ENCODE results near the gene TPM2.

TPM2 gene

DNA sequence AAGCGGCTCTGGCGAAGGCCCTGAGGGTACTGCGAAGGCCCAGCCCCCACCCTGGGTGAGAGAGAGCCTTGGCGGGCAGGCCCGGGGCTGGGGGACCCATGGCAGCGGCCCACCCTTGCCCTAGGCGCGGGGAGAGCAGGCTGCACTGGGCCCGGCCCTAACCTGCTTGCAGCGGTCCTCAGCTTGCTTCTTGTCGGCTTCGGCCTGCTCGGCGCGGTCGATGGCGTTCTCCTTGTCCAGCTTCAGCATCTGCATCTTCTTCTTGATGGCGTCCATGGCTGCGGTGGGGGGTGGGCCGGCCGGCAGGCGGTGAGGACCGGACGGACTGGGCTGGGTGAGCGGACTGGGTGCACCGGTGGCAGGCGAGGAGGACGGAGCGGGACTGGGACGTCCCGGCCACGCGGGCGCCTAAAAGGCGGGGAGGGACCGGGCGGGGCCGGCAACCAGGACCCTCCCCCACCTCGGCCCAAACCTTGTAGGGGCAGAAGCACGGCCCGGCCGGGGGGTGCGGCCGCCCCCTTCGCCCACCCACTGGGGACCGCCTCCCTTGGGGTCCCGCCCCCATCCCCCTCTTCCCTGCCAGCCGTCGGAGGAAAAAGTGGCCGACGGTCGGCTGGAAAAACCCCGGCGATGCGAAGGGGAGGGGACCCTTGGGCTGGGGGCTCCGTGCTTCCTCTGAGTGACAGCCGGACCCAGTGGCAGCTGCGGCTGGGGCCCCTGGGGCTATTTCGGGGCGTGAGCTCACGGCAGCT is at the start of gene TPM2:
TPM2 (minus strand) TSS at position 384 of the 752 bp plus-strand sequence; CDS start at position 276, 108 bp downstream.
- H3K4me1 ChIP-seq (ENCODE audit: control insufficient read depth, insufficient read depth, low read length): peaks cover 15% of the 10 kb centered on the region
- H3K27me3 ChIP-seq (ENCODE audit: control insufficient read depth, insufficient read depth, low read length): no peaks in the 10 kb centered on the region
- H3K27ac ChIP-seq (ENCODE audit: low read depth, low read length): peak within 1 kb of the TSS; percentile 99
- peaks cover 9% of the 10 kb centered on the region for H3K36me3 ChIP-seq (ENCODE audit: control insufficient read depth, insufficient read depth, low read length)
- peak within 1 kb of the TSS; percentile 82 for H3K4me3 ChIP-seq (ENCODE audit: low read length)
- H3K9ac ChIP-seq (ENCODE audit: low read length): peak within 1 kb of the TSS; percentile 85

GRCh38 chr9:35738924-35739323 is 49.2 kb upstream of the TPM2 start:
- H3K27ac ChIP-seq (ENCODE audit: low read depth, low read length): no peak overlapping the region
- peaks cover 75% of the 10 kb centered on the region for H3K36me3 ChIP-seq (ENCODE audit: control insufficient read depth, insufficient read depth, low read length)
- H3K4me1 ChIP-seq (ENCODE audit: control insufficient read depth, insufficient read depth, low read length): no peaks in the 10 kb centered on the region
- no peak overlapping the region for H3K9ac ChIP-seq (ENCODE audit: low read length)
- H3K4me3 ChIP-seq (ENCODE audit: low read length): no peak overlapping the region
- H3K27me3 ChIP-seq (ENCODE audit: control insufficient read depth, insufficient read depth, low read length): no peaks in the 10 kb centered on the region

- Histone ChIP-seq H3K36me3 (ENCODE audit: control insufficient read depth, insufficient read depth, low read length) (peaks cover 67% of the 10 kb centered on the region), H3K4me1 (ENCODE audit: control insufficient read depth, insufficient read depth, low read length) (peaks cover 2% of the 10 kb centered on the region), H3K27ac (ENCODE audit: low read depth, low read length) (no peak overlapping the region), H3K4me3 (ENCODE audit: low read length) (no peak overlapping the region), H3K27me3 (ENCODE audit: control insufficient read depth, insufficient read depth, low read length) (no peaks in the 10 kb centered on the region), H3K9ac (ENCODE audit: low read length) (no peak overlapping the region)
Observed at GRCh38 chr9:35738186-35738585, 48.5 kb upstream of the TPM2 start.

DNA sequence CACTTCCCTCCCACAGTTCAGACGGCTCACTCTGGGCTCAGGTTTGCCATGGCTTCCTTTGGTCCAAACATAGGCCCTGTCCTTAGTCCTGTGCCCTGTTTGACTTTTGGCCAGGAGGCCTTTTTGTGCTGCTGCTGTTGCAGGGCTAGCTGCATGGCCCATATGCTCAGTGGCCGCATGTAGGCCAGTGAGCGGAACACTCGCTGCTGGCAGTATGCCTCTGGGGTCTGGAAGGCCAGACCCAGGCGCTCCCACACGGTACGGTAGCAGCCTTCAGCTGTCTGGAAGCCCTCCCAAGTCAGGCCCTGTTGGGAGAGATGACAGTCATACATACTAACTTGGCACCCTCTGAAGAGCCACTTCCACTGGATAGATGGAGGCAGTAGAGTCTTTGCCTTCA is 47.4 kb upstream of the TPM2 start:
- peaks cover 7% of the 10 kb centered on the region for H3K4me1 ChIP-seq (ENCODE audit: control insufficient read depth, insufficient read depth, low read length)
- peaks cover 64% of the 10 kb centered on the region for H3K36me3 ChIP-seq (ENCODE audit: control insufficient read depth, insufficient read depth, low read length)
- H3K9ac ChIP-seq (ENCODE audit: low read length): no peak overlapping the region
- H3K27me3 ChIP-seq (ENCODE audit: control insufficient read depth, insufficient read depth, low read length): no peaks in the 10 kb centered on the region
- H3K4me3 ChIP-seq (ENCODE audit: low read length): no peak overlapping the region
- H3K27ac ChIP-seq (ENCODE audit: low read depth, low read length): no peak overlapping the region

- Histone ChIP-seq H3K27me3 (ENCODE audit: control insufficient read depth, insufficient read depth, low read length) (no peaks in the 10 kb centered on the region), H3K36me3 (ENCODE audit: control insufficient read depth, insufficient read depth, low read length) (peaks cover 56% of the 10 kb centered on the region), H3K4me1 (ENCODE audit: control insufficient read depth, insufficient read depth, low read length) (peaks cover 8% of the 10 kb centered on the region), H3K27ac (ENCODE audit: low read depth, low read length) (peak overlapping the region; percentile 1), H3K4me3 (ENCODE audit: low read length) (no peak overlapping the region), H3K9ac (ENCODE audit: low read length) (no peak overlapping the region)
Observed at GRCh38 chr9:35736201-35736633, 46.5 kb upstream of the TPM2 start.

DNA sequence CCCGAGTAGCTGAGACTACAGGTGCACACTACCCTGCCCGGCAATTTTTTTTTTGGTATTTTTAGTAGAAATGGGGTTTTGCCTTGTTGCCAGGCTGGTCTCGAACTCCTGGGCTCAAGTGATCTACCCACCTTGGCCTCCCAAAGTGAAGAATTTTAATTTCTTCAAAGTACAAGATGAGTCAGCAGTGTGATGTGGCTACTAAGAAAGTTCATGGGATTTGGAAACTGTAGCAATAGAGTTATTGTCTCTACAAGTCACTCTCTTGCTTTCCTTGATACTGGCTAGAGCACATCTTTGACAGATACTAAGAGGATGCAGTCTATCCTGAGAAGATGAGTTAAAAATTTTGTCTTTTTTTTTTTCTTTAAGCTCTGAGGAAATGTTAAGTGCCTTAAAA is 44.4 kb upstream of the TPM2 start:
- H3K36me3 ChIP-seq (ENCODE audit: control insufficient read depth, insufficient read depth, low read length): peaks cover 39% of the 10 kb centered on the region

GRCh38 chr9:35732800-35733541 is 43.2 kb upstream of the TPM2 start:
- H3K27ac ChIP-seq (ENCODE audit: low read depth, low read length): peak overlapping the region; percentile 94

More for the DNA sequence above, 44.4 kb upstream of the TPM2 start:
- Histone ChIP-seq H3K9ac (ENCODE audit: low read length) (no peak overlapping the region), H3K4me3 (ENCODE audit: low read length) (no peak overlapping the region), H3K4me1 (ENCODE audit: control insufficient read depth, insufficient read depth, low read length) (peaks cover 28% of the 10 kb centered on the region), H3K27me3 (ENCODE audit: control insufficient read depth, insufficient read depth, low read length) (no peaks in the 10 kb centered on the region), H3K27ac (ENCODE audit: low read depth, low read length) (peak overlapping the region; percentile 24)

GRCh38 chr9:35732185-35732799 is 42.6 kb upstream of the TPM2 start, which contains the start of the genes CREB3 and TLN1:
CREB3 (plus strand) TSS chr9:35732666; CDS start chr9:35732773, 107 bp downstream.
TLN1 (minus strand) TSS chr9:35732195; CDS start chr9:35725694, 6,501 bp downstream.
- H3K4me3 ChIP-seq (ENCODE audit: low read length): peak within 1 kb of the TSS; percentile 73
- no peaks in the 10 kb centered on the region for H3K27me3 ChIP-seq (ENCODE audit: control insufficient read depth, insufficient read depth, low read length)
- H3K36me3 ChIP-seq (ENCODE audit: control insufficient read depth, insufficient read depth, low read length): peaks cover 23% of the 10 kb centered on the region
- H3K4me1 ChIP-seq (ENCODE audit: control insufficient read depth, insufficient read depth, low read length): peaks cover 44% of the 10 kb centered on the region
- H3K9ac ChIP-seq (ENCODE audit: low read length): peak within 1 kb of the TSS; percentile 85
- H3K27ac ChIP-seq (ENCODE audit: low read depth, low read length): peak within 1 kb of the TSS; percentile 94

More at GRCh38 chr9:35732800-35733541, 43.2 kb upstream of the TPM2 start:
- no peaks in the 10 kb centered on the region for H3K27me3 ChIP-seq (ENCODE audit: control insufficient read depth, insufficient read depth, low read length)
- peak overlapping the region; percentile 82 for H3K9ac ChIP-seq (ENCODE audit: low read length)
- peaks cover 29% of the 10 kb centered on the region for H3K36me3 ChIP-seq (ENCODE audit: control insufficient read depth, insufficient read depth, low read length)
- H3K4me1 ChIP-seq (ENCODE audit: control insufficient read depth, insufficient read depth, low read length): peaks cover 38% of the 10 kb centered on the region
- peak overlapping the region; percentile 73 for H3K4me3 ChIP-seq (ENCODE audit: low read length)

DNA sequence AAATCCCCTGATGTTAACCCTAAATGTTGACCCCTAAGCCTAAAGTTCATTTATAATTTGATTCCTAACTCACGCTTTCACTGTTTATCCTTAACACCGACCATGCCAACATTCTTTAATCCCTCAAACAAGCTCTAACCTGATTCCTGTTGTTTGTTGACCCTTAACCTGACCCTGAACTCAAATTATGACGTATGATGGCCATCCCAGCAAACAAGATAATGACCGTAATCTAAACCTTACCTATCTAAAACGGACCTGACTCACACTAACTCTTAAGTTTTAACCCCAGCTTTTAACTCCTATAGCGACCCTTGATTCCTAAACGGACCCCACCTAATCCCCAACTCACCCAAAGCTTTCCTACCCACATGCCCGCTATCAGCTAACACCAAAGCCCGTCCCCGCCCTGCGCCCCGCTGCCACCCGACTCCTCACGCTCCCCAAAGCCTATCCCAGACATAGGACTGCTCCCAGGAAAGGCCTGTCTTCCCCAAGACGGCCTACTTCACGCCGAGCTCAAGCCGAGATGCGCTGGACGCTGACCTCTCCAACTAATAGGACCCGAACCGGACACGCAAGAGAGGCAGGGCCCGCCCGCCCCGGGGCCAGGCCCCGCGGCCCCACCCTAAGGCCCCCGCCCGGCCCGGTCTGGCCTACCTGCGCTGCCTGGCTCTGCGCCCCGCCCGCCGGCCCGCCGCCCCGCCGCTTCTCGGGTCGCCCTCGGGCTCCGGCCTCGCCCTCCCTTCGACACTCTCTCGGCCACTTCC is 41.9 kb upstream of the TPM2 start:
- Histone ChIP-seq H3K36me3 (ENCODE audit: control insufficient read depth, insufficient read depth, low read length) (peaks cover 16% of the 10 kb centered on the region), H3K4me1 (ENCODE audit: control insufficient read depth, insufficient read depth, low read length) (peaks cover 51% of the 10 kb centered on the region), H3K9ac (ENCODE audit: low read length) (peak overlapping the region; percentile 85), H3K4me3 (ENCODE audit: low read length) (peak overlapping the region; percentile 66), H3K27ac (ENCODE audit: low read depth, low read length) (peak overlapping the region; percentile 94), H3K27me3 (ENCODE audit: control insufficient read depth, insufficient read depth, low read length) (no peaks in the 10 kb centered on the region)

- Histone ChIP-seq H3K27ac (ENCODE audit: low read depth, low read length) (peak overlapping the region; percentile 94), H3K36me3 (ENCODE audit: control insufficient read depth, insufficient read depth, low read length) (peaks cover 7% of the 10 kb centered on the region), H3K4me3 (ENCODE audit: low read length) (peak overlapping the region; percentile 66), H3K9ac (ENCODE audit: low read length) (no peak overlapping the region), H3K27me3 (ENCODE audit: control insufficient read depth, insufficient read depth, low read length) (no peaks in the 10 kb centered on the region), H3K4me1 (ENCODE audit: control insufficient read depth, insufficient read depth, low read length) (peaks cover 57% of the 10 kb centered on the region)
Observed at GRCh38 chr9:35730486-35730854, 40.7 kb upstream of the TPM2 start.

GRCh38 chr9:35729700-35730485 is 40.2 kb upstream of the TPM2 start:
- Histone ChIP-seq H3K36me3 (ENCODE audit: control insufficient read depth, insufficient read depth, low read length) (peaks cover 7% of the 10 kb centered on the region), H3K4me1 (ENCODE audit: control insufficient read depth, insufficient read depth, low read length) (peaks cover 57% of the 10 kb centered on the region), H3K27me3 (ENCODE audit: control insufficient read depth, insufficient read depth, low read length) (no peaks in the 10 kb centered on the region), H3K27ac (ENCODE audit: low read depth, low read length) (peak overlapping the region; percentile 94), H3K4me3 (ENCODE audit: low read length) (peak overlapping the region; percentile 66), H3K9ac (ENCODE audit: low read length) (peak overlapping the region; percentile 33)
